HepG2 (cell line): ENCODE measurements around the gene CTSW. TPM values are rescaled to one million over a fixed set of nuclear protein-coding genes. Genes with fewer than 3 reads are reported as not detected.
A peak's percentile ranks its signal among the peaks of the same experiment; 100 is the strongest.

Experiments used
- CBFB ChIP-seq: sonication (generic); formaldehyde crosslinking; IDR thresholded peaks from 2 replicates; pipeline ENCODE4 v1.4.0; 2020; ENCODE audit warnings: missing genetic modification reagents
- CREBL2 ChIP-seq: sonication (generic); formaldehyde crosslinking; IDR thresholded peaks from 2 replicates; pipeline ENCODE4 v1.8.1; 2023; ENCODE audit warnings: missing genetic modification reagents, mild to moderate bottlenecking, borderline replicate concordance
- GMEB2 ChIP-seq: IDR thresholded peaks from 2 replicates; pipeline ENCODE4 v1.6.1; 2016; ENCODE audit warnings: missing biosample characterization, missing genetic modification reagents, low read depth
- JARID2 ChIP-seq: sonication (generic); formaldehyde crosslinking; IDR thresholded peaks from 2 replicates; pipeline ENCODE4 v1.8.1; 2023; ENCODE audit warnings: missing genetic modification reagents, inconsistent platforms; ENCODE audit not compliant: insufficient replicate concordance
- KAT7 ChIP-seq: IDR thresholded peaks from 2 replicates; pipeline ENCODE4 v1.6.1; 2018; ENCODE audit warnings: borderline replicate concordance, missing compliant biosample characterization
- KLF12 ChIP-seq: sonication (generic); formaldehyde crosslinking; IDR thresholded peaks from 2 replicates; pipeline ENCODE4 v1.4.0; 2020; ENCODE audit warnings: missing genetic modification reagents, borderline replicate concordance
- KLF13 ChIP-seq: sonication (generic); formaldehyde crosslinking; IDR thresholded peaks from 2 replicates; pipeline ENCODE4 v1.4.0; 2020; ENCODE audit warnings: mild to moderate bottlenecking, missing genetic modification reagents
- MXI1 ChIP-seq: IDR thresholded peaks from 3 replicates; pipeline ENCODE4 v1.6.1; 2012; ENCODE audit warnings: low read depth, low read length, inconsistent platforms, borderline replicate concordance
- NCOA2 ChIP-seq: sonication (generic); formaldehyde crosslinking; IDR thresholded peaks from 2 replicates; pipeline ENCODE4 v1.8.0; 2022; ENCODE audit warnings: inconsistent platforms
- NFE2L1 ChIP-seq: sonication (generic); formaldehyde crosslinking; IDR thresholded peaks from 2 replicates; pipeline ENCODE4 v1.4.0; 2020; ENCODE audit warnings: missing genetic modification reagents, mild to moderate bottlenecking, borderline replicate concordance
- RXRB ChIP-seq: IDR thresholded peaks from 2 replicates; pipeline ENCODE4 v1.6.1; 2016; ENCODE audit warnings: borderline replicate concordance, missing genetic modification reagents, missing compliant biosample characterization
- TMF1 ChIP-seq: sonication (generic); formaldehyde crosslinking; IDR thresholded peaks from 2 replicates; pipeline ENCODE4 v1.8.1; 2022; ENCODE audit warnings: low read depth, missing genetic modification reagents
- TRIM22 ChIP-seq: fragments of 450-650 bp; IDR thresholded peaks from 2 replicates; pipeline ENCODE4 v1.6.1; 2017
- ZFP1 ChIP-seq: IDR thresholded peaks from 2 replicates; pipeline ENCODE4 v1.6.1; 2016
- ZNF33B ChIP-seq: sonication (generic); formaldehyde crosslinking; IDR thresholded peaks from 2 replicates; pipeline ENCODE4 v1.5.1; 2020; ENCODE audit warnings: mild to moderate bottlenecking, missing genetic modification reagents
- ZNF354B ChIP-seq: sonication (generic); formaldehyde crosslinking; IDR thresholded peaks from 2 replicates; pipeline ENCODE4 v1.8.0; 2022; ENCODE audit warnings: mild to moderate bottlenecking, missing genetic modification reagents
- ZNF501 ChIP-seq: sonication (generic); formaldehyde crosslinking; IDR thresholded peaks from 2 replicates; pipeline ENCODE4 v1.5.1; 2020; ENCODE audit warnings: mild to moderate bottlenecking, moderate library complexity, missing genetic modification reagents
- ZNF614 ChIP-seq: IDR thresholded peaks from 2 replicates; pipeline ENCODE4 v1.6.1; 2018; ENCODE audit warnings: missing biosample characterization, missing genetic modification reagents, inconsistent platforms, borderline replicate concordance
- ZNF672 ChIP-seq: sonication (generic); formaldehyde crosslinking; IDR thresholded peaks from 2 replicates; pipeline ENCODE4 v1.8.1; 2022; ENCODE audit warnings: missing genetic modification reagents
- ZNF703 ChIP-seq: sonication (generic); formaldehyde crosslinking; IDR thresholded peaks from 2 replicates; pipeline ENCODE4 v1.5.1; 2020; ENCODE audit warnings: missing genetic modification reagents, mild to moderate bottlenecking, moderate library complexity, borderline replicate concordance
- ZNF766 ChIP-seq: sonication (generic); formaldehyde crosslinking; IDR thresholded peaks from 2 replicates; pipeline ENCODE4 v1.5.0; 2020; ENCODE audit warnings: missing genetic modification reagents, borderline replicate concordance
- ZNF816 ChIP-seq: sonication (generic); formaldehyde crosslinking; IDR thresholded peaks from 2 replicates; pipeline ENCODE4 v1.8.0; 2022; ENCODE audit warnings: missing genetic modification reagents, mild to moderate bottlenecking, borderline replicate concordance
- polyA plus RNA-seq, 8 experiments: library from polyadenylated mRNA; depleted of rRNA in 3 of 8; stranded (reverse) in 7 of 8; unstranded in 1 of 8; fragments of >200 nt; fragmentation: Illumina TruSeq in 4 of 8; extraction: Trizol in 4 of 8; gene quantifications; 2 replicates each; pipeline versions ENCODE4 v1.2.1 to v1.2.3, GENCODE V29; 2011 to 2016; ENCODE audit warnings: low read depth in 4 of 8, missing spikeins in 1 of 8, mixed read lengths in 1 of 8; ENCODE audit not compliant: insufficient read depth in 1 of 8
- total RNA-seq, 5 experiments: library from RNA; depleted of rRNA; stranded (reverse); fragments of >200 nt; fragmentation: Illumina TruSeq; extraction: Trizol; gene quantifications; 2 replicates each; pipeline ENCODE4 v1.2.3, GENCODE V29; 2016; ENCODE audit warnings: low read depth in 1 of 5
- TF ChIP-seq, protein P1 (sequence below): sonication (generic); formaldehyde crosslinking; IDR thresholded peaks from 2 replicates; pipeline ENCODE4 v1.4.0; 2020; ENCODE audit warnings: missing genetic modification reagents
- TF ChIP-seq, protein P2 (sequence below): sonication (generic); formaldehyde crosslinking; IDR thresholded peaks from 2 replicates; pipeline ENCODE4 v1.5.0; 2020; ENCODE audit warnings: mild to moderate bottlenecking, missing genetic modification reagents, borderline replicate concordance

Gene CTSW
- total and polyA plus RNA-seq, 2 of the 13 experiments (the other 11 are each of a cell fraction or from before 2014, with no cell fraction given), result 0.09 TPM; not detected in 1

DNA sequence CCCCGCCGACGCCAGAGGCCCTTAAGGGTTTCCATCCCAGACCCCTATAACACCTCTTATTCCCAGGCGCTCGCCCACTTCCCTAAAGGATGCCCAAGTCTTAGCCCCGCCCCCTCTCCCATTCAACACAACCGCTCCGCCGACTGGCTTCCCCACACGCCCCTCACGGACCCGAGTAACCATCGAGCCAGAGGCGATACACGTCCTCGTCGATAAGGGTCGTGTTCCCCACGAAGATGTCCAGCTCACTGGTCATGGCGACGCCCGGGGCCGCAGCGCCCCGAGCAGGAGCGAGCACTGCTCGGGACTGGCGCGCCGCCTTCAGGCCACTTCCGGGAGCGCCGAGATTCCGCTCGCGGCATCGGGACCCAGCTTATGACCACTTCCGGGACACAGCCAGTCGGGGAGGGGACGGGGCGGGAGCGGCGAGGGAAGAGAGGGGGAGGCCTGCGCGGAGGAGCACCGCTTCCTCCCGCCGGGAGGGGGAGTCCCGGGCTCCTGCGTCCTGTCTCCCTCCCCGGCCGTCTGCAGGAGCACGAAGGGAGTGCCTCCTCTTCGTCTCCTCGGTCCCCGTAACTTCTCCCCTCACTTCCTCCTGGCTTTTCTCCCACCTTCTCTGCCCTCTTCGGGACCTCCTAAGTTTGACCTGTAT, 8.7 kb downstream of the CTSW start, which contains the start of gene FIBP (continued):
- TF ChIP-seq ZNF766 (CRISPR knock-in tag) (no peak), CBFB (CRISPR knock-in tag) (peak; percentile 81; the same call in 1 of the 2 replicates), ZNF614 (0 out of 2 replicates have a peak, but pooled peaks have one; percentile 24), GMEB2 (CRISPR knock-in tag) (no peak; the same call in 1 of the 2 replicates), CREBL2 (CRISPR knock-in tag) (no peak), ZNF816 (CRISPR knock-in tag) (no peak), ZNF703 (CRISPR knock-in tag) (no peak), ZNF33B (CRISPR knock-in tag) (no peak), TMF1 (peak; percentile 30; the same call in 1 of the 2 replicates), NCOA2 (CRISPR knock-in tag) (0 out of 2 replicates have a peak, but pooled peaks have one; percentile 8), MXI1 (peak; percentile 70; the same call in 1 of the 3 replicates), JARID2 (CRISPR knock-in tag) (no peak), NFE2L1 (CRISPR knock-in tag) (no peak), RXRB (CRISPR knock-in tag) (no peak), KLF12 (CRISPR knock-in tag) (0 out of 2 replicates have a peak, but pooled peaks have one; percentile 24), ZNF672 (CRISPR knock-in tag) (no peak), KLF13 (0 out of 2 replicates have a peak, but pooled peaks have one; percentile 33), TRIM22 (no peak), ZFP1 (CRISPR knock-in tag) (0 out of 2 replicates have a peak, but pooled peaks have one; percentile 37), ZNF501 (peak; percentile 77), ZNF354B (CRISPR knock-in tag) (no peak), KAT7 (CRISPR knock-in tag) (peak; percentile 46; the same call in 1 of the 2 replicates)
- TF ChIP-seq, protein P1, sequence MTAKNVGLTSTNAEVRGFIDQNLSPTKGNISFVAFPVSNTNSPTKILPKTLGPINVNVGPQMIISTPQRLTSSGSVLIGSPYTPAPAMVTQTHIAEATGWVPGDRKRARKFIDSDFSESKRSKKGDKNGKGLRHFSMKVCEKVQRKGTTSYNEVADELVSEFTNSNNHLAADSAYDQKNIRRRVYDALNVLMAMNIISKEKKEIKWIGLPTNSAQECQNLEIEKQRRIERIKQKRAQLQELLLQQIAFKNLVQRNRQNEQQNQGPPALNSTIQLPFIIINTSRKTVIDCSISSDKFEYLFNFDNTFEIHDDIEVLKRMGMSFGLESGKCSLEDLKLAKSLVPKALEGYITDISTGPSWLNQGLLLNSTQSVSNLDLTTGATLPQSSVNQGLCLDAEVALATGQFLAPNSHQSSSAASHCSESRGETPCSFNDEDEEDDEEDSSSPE (CRISPR knock-in tag), result peak; percentile 80
- TF ChIP-seq, protein P2, sequence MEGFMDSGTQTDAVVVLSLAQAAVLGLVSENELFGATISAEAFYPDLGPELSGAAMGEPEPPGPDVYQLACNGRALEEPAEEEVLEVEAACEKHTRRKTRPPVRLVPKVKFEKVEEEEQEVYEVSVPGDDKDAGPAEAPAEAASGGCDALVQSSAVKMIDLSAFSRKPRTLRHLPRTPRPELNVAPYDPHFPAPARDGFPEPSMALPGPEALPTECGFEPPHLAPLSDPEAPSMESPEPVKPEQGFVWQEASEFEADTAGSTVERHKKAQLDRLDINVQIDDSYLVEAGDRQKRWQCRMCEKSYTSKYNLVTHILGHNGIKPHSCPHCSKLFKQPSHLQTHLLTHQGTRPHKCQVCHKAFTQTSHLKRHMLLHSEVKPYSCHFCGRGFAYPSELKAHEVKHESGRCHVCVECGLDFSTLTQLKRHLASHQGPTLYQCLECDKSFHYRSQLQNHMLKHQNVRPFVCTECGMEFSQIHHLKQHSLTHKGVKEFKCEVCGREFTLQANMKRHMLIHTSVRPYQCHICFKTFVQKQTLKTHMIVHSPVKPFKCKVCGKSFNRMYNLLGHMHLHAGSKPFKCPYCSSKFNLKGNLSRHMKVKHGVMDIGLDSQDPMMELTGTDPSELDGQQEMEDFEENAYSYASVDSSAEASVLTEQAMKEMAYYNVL (CRISPR knock-in tag), result no peak
